ENCODE measurements around the gene NRXN3.

Gene NRXN3

GRCh38 chr14:79437951-79438350, 1267.8 kb downstream of the NRXN3 start:
- DNase-seq (ENCODE audit: low read depth in 2 of 2, low spot score in 1 of 2), result no peak

GRCh38 chr14:79438696-79439342, 1268.6 kb downstream of the NRXN3 start:
- DNase-seq (ENCODE audit: low read depth in 2 of 2, low spot score in 1 of 2), result no peak

GRCh38 chr14:79442786-79443185, 1272.6 kb downstream of the NRXN3 start:
- no peak for DNase-seq (ENCODE audit: low read depth in 2 of 2, low spot score in 1 of 2)

GRCh38 chr14:79443602-79444001, 1273.4 kb downstream of the NRXN3 start:
- no peak for DNase-seq (ENCODE audit: low read depth in 2 of 2, low spot score in 1 of 2)

DNA sequence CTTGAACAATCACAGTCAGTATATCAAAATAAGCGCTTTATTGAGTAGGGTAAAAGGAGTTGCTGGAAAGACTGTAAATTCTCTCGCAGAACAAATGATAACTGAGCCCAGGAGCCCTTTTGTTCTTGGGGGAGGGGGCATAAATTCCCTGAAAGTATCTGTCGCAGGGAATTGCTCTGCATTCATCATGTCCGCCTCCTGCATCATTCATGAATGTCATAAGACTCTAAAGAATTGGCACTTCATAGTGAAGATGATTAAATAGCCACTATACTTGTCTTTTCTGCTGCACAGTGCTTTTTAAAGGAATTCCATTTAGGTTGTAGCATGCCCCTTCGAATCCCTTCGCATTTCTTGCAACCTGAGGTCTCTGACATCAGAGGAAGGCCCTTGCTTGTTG, 1278.8 kb downstream of the NRXN3 start:
- no peak for DNase-seq (ENCODE audit: low read depth in 2 of 2, low spot score in 1 of 2)

DNA sequence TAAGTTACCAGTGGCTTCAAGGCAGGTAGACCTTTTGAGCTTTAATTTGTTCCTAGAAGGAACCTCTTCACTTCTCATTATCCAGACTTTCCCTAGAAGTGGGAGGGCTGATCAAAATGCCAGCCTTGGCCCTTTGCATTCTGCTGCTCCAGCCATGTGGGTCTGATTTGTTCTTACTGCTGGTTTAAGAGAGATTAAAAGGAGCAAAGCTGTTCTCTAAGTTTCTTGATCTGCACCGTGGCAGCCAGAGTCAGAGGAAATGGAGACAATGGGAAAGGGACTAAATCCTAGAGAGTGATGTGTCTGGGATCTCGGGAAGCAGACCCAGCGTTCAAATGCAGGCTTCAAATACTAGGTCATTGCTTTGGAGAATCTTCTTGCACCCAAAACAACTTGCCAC, 1281.4 kb downstream of the NRXN3 start:
- DNase-seq (ENCODE audit: low read depth in 2 of 2, low spot score in 1 of 2), result no peak

DNA sequence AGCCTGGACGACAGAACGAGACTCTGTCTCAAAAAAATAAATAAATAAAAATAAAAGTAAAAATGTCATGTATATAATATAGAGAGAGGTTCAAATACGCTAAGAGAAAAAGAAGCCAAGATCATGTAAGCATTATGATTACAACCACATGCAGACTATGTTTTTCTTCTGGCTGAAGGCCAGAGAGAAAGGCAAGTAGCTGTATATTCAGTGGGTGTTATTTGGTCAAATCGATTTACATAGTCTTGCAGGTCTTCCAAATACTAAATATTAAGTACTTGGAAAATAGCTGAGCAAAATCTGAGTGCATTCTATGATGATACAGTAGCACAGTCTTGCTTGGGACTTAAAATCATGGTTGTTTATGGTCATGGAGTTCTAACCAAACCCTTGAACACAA, 1283.1 kb downstream of the NRXN3 start:
- no peak for DNase-seq (ENCODE audit: low read depth in 2 of 2, low spot score in 1 of 2)

DNA sequence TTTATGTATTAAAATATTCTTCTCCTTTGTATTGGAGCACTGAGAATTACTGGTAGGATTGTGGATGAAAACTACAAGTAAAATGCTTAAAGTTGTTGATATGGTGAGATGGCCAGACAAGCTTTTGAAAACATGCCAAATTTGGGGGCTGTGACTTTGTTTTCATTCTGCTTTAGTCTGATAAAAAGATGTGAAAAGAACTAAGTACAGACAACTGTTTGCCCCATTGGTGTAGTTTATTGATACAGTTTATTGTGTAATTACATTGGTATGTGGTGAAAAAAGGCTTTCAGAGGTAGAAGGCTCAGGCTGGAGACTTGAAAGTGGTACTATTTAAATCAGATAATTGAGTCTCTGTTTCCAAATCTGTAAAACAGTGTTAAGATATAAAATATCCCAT, 1294.3 kb downstream of the NRXN3 start:
- no peak for DNase-seq (ENCODE audit: low read depth in 2 of 2, low spot score in 1 of 2)

DNA sequence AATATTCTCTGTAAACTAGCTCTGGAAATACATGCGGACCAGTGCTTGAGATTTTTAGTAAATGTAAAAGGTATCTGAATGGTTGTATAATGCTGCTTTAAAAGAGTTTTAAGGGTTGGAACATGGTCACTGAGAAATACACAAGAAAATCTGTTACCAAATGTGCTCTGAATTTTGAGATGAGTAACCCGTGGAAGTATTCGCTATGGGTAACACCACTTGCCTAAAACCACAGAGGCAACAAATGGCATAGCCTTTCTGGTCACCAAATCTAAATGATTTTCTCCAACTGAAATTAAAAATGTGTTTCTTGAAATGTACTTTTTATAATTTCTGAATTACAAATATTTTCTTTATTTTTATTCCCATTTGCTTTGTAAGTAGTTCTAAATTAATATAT, 1295.5 kb downstream of the NRXN3 start:
- DNase-seq (ENCODE audit: low read depth in 2 of 2, low spot score in 1 of 2), result no peak

DNA sequence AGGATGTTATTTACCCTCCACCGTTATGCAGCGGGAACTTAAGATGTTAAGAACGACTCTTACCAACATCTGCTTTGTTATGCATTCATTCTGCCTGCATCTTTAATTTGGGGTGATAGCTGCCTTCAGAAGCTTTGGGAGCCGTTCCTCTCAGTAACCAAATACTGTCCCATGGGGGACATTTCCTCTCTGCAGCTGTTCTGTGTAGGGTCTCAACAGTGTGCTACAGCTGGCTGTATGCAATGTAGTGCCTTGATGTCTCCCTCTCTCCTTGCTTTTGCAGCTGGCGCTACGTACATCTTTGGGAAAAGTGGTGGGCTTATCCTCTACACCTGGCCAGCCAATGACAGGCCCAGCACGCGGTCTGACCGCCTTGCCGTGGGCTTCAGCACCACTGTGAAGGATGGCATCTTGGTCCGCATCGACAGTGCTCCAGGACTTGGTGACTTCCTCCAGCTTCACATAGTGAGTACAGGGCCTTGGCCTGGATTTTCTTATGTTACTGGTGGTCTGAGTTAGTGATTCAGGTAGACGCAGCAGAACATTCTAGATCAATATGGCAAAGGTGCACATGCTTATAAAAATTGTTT, 1296.9 kb downstream of the NRXN3 start:
- no peak for DNase-seq (ENCODE audit: low read depth in 2 of 2, low spot score in 1 of 2)

DNA sequence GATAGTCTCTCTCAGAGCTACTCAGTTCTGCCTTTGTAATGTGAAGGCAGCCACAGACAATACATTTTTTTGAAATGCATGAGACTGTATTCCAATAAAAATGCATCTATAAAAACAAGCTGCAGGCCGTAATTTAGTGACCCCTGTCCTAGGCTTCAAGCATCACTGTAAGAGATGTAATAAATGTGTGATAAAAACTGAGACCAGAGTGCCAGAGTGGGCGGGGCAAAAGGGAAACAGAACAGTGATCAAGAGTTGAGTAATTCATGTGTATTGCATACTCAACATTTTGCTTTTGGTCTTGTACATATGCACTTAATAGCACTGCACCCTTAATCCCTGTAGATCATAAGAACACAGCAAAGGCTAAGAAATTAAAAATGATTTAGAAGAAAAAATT, 1297.7 kb downstream of the NRXN3 start:
- DNase-seq (ENCODE audit: low read depth in 2 of 2, low spot score in 1 of 2), result no peak

DNA sequence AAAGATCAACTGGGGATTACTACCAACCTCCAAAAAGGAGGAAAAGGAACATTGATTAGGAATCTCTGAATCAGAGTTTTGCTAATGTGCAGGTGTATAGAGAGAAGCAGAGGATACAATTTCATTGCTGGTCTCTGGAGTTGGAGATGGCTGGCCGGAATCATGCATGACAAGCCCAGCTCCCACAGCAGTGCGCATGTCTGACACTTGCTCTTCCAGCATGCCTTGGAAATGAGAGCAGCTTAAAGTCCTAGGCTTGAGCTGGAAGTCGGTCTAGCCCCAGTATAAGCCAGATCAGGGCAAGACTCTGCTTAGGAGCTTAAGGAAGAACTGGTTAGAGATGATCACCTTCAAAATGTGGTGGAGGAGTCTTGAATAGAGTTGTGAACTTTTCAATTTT, 1298.3 kb downstream of the NRXN3 start:
- no peak for DNase-seq (ENCODE audit: low read depth in 2 of 2, low spot score in 1 of 2)

GRCh38 chr14:79473651-79474050, 1303.5 kb downstream of the NRXN3 start:
- no peak for DNase-seq (ENCODE audit: low read depth in 2 of 2, low spot score in 1 of 2)

DNA sequence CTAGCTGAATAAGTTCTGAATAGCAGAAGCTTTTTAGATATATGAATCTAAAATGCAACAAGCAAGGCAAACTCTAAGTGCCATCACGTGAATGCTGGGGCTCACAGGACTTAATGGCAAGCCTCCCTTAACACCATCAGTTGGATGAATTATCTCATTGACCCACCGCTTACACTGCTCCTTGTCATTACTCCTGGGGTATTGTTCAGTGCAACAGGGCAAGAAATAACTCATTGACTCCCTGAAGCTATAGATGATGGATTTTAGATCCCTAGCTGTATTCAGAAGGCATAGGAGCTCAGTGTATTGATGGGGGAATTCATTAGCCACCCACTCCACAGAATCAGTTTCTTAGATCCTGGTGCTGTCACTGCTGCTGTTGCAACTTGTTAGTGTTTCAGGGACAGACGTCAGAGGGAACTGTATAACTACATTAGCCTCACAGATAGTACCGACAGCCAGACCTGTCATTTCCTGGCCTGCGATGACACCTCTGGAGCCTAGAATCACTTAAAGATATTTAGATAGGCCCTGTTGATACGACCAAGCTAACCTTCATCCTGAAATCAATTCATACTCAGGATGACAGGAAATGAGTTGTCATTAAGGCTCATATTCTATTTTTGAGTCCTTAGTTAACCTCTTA, 1305.8 kb downstream of the NRXN3 start:
- DNase-seq (ENCODE audit: low read depth in 2 of 2, low spot score in 1 of 2), result no peak

DNA sequence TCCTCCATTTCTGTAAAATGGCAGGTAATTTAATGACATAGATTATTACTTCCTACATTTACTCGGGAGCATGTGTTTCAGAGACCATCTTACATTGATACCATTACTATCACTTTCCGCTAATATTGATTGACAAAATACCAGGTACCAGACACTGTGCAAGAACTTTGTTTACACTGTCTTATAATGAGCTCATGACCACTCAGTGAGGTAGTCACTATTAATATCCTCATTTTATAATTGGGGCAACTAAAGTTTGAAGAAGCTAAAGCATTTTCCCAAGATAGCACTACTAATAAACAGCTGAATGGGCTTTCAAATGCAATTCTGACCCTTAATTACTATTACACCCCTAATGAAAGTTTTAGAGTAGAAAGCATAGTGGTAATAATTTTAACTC, 1306.4 kb downstream of the NRXN3 start:
- DNase-seq (ENCODE audit: low read depth in 2 of 2, low spot score in 1 of 2), result no peak

GRCh38 chr14:79480212-79480611, 1310.0 kb downstream of the NRXN3 start:
- DNase-seq (ENCODE audit: low read depth in 2 of 2, low spot score in 1 of 2), result no peak

GRCh38 chr14:79482825-79483224, 1312.7 kb downstream of the NRXN3 start:
- no peak for DNase-seq (ENCODE audit: low read depth in 2 of 2, low spot score in 1 of 2)

DNA sequence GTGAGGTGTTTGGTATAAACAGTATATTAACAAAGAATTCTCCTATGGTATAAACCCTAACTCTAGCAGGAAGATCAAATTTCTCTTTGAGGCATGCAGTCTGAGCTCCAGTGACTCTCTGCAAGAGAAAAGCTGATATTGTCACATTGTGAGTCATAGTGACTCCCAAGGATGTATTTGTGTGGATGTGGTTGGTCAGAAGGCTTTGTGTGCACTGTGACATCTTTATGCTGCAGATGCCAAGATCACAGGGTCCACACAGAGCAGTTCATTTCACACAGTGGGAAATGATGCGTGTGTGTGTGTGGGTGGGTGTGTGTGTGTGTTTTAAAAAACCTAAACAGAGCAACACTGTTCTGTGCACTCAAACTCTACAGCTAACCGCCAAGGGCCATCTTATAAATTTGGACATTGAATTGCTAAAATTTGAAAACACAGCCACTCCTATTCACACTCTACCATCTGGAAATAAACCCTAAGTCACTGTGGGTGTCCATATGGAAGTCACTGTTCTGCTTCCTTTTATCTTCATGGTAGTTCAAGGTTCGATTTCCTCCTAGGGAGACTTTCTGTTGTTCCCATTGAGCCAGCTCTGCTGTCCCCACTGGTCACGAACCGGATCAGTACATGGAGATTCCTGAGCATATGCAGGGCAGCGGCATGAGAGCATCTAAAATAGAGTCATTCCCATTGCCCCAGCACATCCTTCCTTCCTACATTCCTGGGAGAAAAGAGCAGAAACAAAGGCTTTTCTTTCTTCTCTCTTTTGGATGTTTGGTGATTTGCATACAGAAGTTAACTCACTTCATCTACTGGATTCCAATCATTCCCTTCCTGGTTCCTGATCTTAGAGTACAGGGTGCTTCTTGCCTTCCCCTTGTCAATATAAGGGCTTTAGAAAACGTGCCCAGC, 1313.6 kb downstream of the NRXN3 start:
- no peak for DNase-seq (ENCODE audit: low read depth in 2 of 2, low spot score in 1 of 2)

DNA sequence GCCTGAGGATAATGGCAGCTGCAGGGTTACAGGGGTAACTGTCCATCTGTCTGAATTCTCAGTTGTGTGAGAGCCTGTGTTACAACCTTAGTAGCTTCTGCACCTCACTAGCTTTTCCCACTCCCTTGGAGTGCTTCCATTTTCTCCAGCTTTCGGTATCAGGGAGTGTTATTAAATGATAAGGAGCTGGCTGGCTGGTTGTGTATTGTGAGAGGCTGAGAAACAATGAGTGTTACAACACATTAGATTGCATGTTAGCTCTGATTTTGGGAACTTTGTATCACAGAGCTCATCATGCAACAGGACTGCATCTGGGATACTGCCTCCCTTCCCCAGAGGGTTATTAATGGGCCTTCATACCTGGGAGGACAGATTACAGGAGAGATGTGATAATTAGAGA, 1317.5 kb downstream of the NRXN3 start:
- no peak for DNase-seq (ENCODE audit: low read depth in 2 of 2, low spot score in 1 of 2)

GRCh38 chr14:79491161-79491560, 1321.0 kb downstream of the NRXN3 start:
- no peak for DNase-seq (ENCODE audit: low read depth in 2 of 2, low spot score in 1 of 2)

GRCh38 chr14:79493081-79493645, 1323.0 kb downstream of the NRXN3 start:
- DNase-seq (ENCODE audit: low read depth in 2 of 2, low spot score in 1 of 2), result no peak

All from stimulated activated CD8-positive, alpha-beta memory T cell treated with anti-CD3 and anti-CD28 coated beads, Interleukin-4, amount 100 ng/mL, for 1 hour (primary cell).